ENCODE results near the gene ARF6.

Gene ARF6

DNA sequence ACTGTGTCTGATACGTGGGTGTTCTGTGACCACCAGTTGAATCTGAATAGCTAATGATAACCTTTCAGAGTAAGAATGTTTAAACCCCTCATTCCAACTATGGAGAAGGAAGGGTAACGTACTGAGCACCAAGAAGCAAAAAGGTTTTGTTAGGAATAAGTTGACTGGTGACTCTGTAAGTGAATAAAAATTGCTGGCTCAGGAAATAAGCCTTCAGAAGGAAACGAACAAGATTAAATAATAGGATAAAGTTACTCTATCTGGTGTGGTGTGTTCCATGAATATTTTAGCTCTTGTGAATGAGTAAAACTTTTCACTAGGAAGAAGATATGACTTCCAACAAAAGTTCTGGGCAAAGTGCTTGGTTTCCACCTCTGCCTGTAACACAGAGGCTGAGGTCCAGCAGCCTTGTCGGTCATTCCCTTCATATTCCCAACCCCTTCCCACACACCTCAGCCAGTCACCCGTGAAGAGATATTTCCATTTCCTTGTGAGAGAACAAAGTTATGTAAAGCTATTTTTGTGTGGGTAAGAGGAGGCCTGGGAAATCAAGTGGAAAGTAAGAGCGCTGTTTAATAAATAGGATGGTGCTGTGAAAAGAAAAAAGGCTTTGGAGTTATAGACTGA is 47.1 kb downstream of the ARF6 start:
- DNase-seq (ENCODE audit: low read depth, low spot score), result no peak

- DNase-seq (ENCODE audit: low read depth, low spot score), result no peak
These were observed 48.0 kb downstream of the ARF6 start for GRCh38 chr14:49940808-49941421.

DNA sequence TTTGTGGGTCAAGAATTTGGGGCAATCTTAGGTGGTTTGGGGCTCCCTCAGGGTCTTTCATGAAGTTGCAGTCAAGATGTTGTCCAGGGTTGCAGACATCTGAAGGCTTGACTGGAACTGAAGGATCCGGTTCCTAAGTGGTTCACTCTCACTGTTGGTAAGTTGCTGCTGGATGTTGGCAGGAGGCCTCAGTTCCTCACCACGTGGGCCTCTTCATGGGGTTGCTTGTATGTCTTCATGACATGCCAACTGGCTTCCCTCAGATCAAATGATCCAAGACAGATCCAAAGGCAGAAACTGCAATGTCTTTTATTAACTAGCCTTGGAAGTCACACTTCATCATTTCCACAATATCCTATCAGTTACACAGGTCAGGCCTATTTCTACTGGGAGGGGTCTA is 49.2 kb downstream of the ARF6 start:
- no peak for DNase-seq (ENCODE audit: low read depth, low spot score)

- no peak for DNase-seq (ENCODE audit: low read depth, low spot score)
These were observed 51.6 kb downstream of the ARF6 start for GRCh38 chr14:49944501-49944900.

- DNase-seq (ENCODE audit: low read depth, low spot score), result no peak
These were observed 52.8 kb downstream of the ARF6 start for GRCh38 chr14:49945448-49946319.

All from brain pericyte (primary cell).